ENCODE measurements around the gene ZNF124.

GRCh38 chr1:247165674-247166073, 6.1 kb downstream of the ZNF124 start:
- no peak for TF ChIP-seq EZH2phosphoT487 (IDR thresholded peaks at IDR 0.05; ENCODE audit: low read depth)
- TF ChIP-seq, protein P1, sequence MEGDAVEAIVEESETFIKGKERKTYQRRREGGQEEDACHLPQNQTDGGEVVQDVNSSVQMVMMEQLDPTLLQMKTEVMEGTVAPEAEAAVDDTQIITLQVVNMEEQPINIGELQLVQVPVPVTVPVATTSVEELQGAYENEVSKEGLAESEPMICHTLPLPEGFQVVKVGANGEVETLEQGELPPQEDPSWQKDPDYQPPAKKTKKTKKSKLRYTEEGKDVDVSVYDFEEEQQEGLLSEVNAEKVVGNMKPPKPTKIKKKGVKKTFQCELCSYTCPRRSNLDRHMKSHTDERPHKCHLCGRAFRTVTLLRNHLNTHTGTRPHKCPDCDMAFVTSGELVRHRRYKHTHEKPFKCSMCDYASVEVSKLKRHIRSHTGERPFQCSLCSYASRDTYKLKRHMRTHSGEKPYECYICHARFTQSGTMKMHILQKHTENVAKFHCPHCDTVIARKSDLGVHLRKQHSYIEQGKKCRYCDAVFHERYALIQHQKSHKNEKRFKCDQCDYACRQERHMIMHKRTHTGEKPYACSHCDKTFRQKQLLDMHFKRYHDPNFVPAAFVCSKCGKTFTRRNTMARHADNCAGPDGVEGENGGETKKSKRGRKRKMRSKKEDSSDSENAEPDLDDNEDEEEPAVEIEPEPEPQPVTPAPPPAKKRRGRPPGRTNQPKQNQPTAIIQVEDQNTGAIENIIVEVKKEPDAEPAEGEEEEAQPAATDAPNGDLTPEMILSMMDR (IDR thresholded peaks at IDR 0.05; ENCODE audit: low read depth, low read length): no peak
